ENCODE data around the gene HSF5. TPM values are rescaled to one million over a fixed set of nuclear protein-coding genes. Genes with fewer than 3 reads are reported as not detected.

The HSF5 gene
- total RNA-seq, 4 donors from 2014 or later: under 0.01 to 0.13 TPM; not detected in 2

- peaks cover 0 to 7% (median 0%) of the 10 kb centered on the region in 4 donors for H3K4me1 ChIP-seq
- H3K9me3 ChIP-seq: no peaks in the 10 kb centered on the region
- TF ChIP-seq POLR2AphosphoS5 (IDR thresholded peaks at IDR 0.05) (no peak), POLR2A (IDR thresholded peaks at IDR 0.05; ENCODE audit: low read depth) (no peak), EP300 (IDR thresholded peaks at IDR 0.05) (no peak)
- TF ChIP-seq, protein P1, sequence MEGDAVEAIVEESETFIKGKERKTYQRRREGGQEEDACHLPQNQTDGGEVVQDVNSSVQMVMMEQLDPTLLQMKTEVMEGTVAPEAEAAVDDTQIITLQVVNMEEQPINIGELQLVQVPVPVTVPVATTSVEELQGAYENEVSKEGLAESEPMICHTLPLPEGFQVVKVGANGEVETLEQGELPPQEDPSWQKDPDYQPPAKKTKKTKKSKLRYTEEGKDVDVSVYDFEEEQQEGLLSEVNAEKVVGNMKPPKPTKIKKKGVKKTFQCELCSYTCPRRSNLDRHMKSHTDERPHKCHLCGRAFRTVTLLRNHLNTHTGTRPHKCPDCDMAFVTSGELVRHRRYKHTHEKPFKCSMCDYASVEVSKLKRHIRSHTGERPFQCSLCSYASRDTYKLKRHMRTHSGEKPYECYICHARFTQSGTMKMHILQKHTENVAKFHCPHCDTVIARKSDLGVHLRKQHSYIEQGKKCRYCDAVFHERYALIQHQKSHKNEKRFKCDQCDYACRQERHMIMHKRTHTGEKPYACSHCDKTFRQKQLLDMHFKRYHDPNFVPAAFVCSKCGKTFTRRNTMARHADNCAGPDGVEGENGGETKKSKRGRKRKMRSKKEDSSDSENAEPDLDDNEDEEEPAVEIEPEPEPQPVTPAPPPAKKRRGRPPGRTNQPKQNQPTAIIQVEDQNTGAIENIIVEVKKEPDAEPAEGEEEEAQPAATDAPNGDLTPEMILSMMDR (IDR thresholded peaks at IDR 0.05): no peak
- intact Hi-C loops (cut with DNase I): no loop called here
- H3K36me3 ChIP-seq: no peaks in the 10 kb centered on the region
- DNase-seq (ENCODE audit: extremely low spot score): no peak
- peaks cover 0 to 26% (median 0%) of the 10 kb centered on the region in 4 donors for H3K27me3 ChIP-seq
- no peak overlapping the region for H3K27ac ChIP-seq (replicated peaks in 1 of 4)
- WGBS: 45% methylated on average over 8 of the region's 10 CpGs
- H3K4me3 ChIP-seq: no peak overlapping the region
Measured at GRCh38 chr17:58391302-58391984, 96.8 kb downstream of the HSF5 start.

- WGBS: 75% methylated on average over 2 of the region's 2 CpGs
- Histone ChIP-seq H3K36me3 (no peaks in the 10 kb centered on the region), H3K27me3 (peaks cover 0 to 26% (median 0%) of the 10 kb centered on the region in 4 donors), H3K9me3 (no peaks in the 10 kb centered on the region), H3K4me1 (peaks cover 0 to 7% (median 0%) of the 10 kb centered on the region in 4 donors), H3K27ac (replicated peaks in 1 of 4) (no peak overlapping the region), H3K4me3 (no peak overlapping the region)
- DNase-seq (ENCODE audit: extremely low spot score): no peak
- intact Hi-C loops (cut with DNase I): no loop called here
- TF ChIP-seq POLR2AphosphoS5 (IDR thresholded peaks at IDR 0.05) (no peak), EP300 (IDR thresholded peaks at IDR 0.05) (no peak), POLR2A (IDR thresholded peaks at IDR 0.05; ENCODE audit: low read depth) (no peak)
- TF ChIP-seq, protein P1 (IDR thresholded peaks at IDR 0.05): no peak
Measured at GRCh38 chr17:58390884-58391283, 97.3 kb downstream of the HSF5 start.

DNA sequence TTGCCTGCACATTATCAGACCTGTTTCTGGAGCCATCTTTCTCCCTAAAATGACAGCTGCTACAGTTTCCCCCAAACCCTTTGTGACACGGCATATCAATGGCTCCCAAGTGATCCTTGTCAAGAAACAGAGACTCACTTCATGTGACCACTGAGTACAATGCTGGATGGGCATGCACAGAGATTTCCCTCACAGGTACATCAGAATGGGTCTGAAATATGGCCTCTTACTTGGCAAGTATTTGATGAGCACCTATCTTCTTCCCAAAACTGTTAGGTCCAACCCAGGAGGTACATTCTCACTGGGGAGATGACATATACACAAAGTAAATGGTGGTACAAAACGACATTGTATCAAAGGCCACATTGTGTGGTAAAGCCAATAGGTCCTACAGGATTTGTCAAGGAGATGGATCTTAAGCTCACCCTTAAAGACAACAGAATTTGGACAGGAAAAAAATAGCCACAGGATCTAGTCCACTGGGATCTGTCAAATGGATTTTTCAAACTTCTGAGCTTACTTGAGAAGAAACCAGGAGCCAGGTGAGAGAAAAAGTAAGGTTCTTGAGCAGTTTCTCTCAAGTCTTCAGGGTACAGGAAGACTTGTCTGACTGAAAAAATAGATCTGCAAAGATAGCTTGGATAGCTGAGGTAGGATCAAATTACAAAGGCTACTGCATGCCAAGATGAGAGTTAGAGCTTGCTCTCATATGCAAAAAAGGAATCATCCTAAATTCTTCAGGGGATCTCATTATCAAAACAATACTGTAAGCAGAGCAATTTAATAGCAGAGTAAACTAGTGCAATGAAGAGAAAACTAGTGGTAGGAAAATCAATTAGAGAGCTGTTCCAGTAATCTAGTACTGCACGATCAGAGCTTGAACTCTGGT is 99.7 kb downstream of the HSF5 start:
- TF ChIP-seq POLR2A (IDR thresholded peaks at IDR 0.05; ENCODE audit: low read depth) (no peak), POLR2AphosphoS5 (IDR thresholded peaks at IDR 0.05) (no peak), EP300 (IDR thresholded peaks at IDR 0.05) (no peak)
- TF ChIP-seq, protein P1 (IDR thresholded peaks at IDR 0.05): no peak
- no peak overlapping the region for H3K27ac ChIP-seq (replicated peaks in 1 of 4)
- no peak for DNase-seq (ENCODE audit: extremely low spot score)
- H3K9me3 ChIP-seq: no peaks in the 10 kb centered on the region
- H3K27me3 ChIP-seq: peaks cover 0 to 21% (median 0%) of the 10 kb centered on the region in 4 donors
- intact Hi-C loops (cut with DNase I): no loop called here
- no peaks in the 10 kb centered on the region for H3K36me3 ChIP-seq
- no peak overlapping the region for H3K4me3 ChIP-seq
- WGBS: 58% methylated on average over 3 of the region's 3 CpGs
- H3K4me1 ChIP-seq: peaks cover 0 to 7% (median 0%) of the 10 kb centered on the region in 4 donors

GRCh38 chr17:58387834-58388233 is 100.4 kb downstream of the HSF5 start:
- no peak for TF ChIP-seq POLR2AphosphoS5 (IDR thresholded peaks at IDR 0.05)
- no peak for TF ChIP-seq EP300 (IDR thresholded peaks at IDR 0.05)
- TF ChIP-seq, protein P1 (IDR thresholded peaks at IDR 0.05): no peak
- TF ChIP-seq POLR2A (IDR thresholded peaks at IDR 0.05; ENCODE audit: low read depth): no peak
- DNase-seq (ENCODE audit: extremely low spot score): no peak
- peaks cover 0 to 7% (median 0%) of the 10 kb centered on the region in 4 donors for H3K4me1 ChIP-seq
- peaks cover 0 to 18% (median 0%) of the 10 kb centered on the region in 4 donors for H3K27me3 ChIP-seq
- no peaks in the 10 kb centered on the region for H3K9me3 ChIP-seq
- intact Hi-C loops (cut with DNase I): no loop called here
- WGBS: 75% methylated on average over 1 of the region's 1 CpG
- H3K27ac ChIP-seq (replicated peaks in 1 of 4): no peak overlapping the region
- H3K36me3 ChIP-seq: no peaks in the 10 kb centered on the region
- no peak overlapping the region for H3K4me3 ChIP-seq

Measured in esophagus muscularis mucosa (tissue), 4 donors.